SK-MEL-5 (cell line): Measurements from ENCODE around the gene CLSTN2. TPM values are rescaled to one million over a fixed set of nuclear protein-coding genes. Genes with fewer than 3 reads are reported as not detected.

Source experiments
- DNase-seq: peaks from one replicate; pipeline ENCODE4 v3.0.0-alpha.2; 2016; ENCODE audit warnings: low read depth, low spot score
- in situ Hi-C: cut with HindIII; loops from 2 replicates; pipeline ENCODE4 v1.10.0; 2016; ENCODE audit warnings: low sequenced_read_pairs, high pct_unique_total_duplicates, low pct_unique_long_range_greater_than_20kb
- total RNA-seq: library from RNA; depleted of rRNA; stranded (reverse); fragments of >200 nt; shearing (Covaris generic); gene quantifications from 2 replicates; pipeline ENCODE4 v1.2.3, GENCODE V29; 2014

The CLSTN2 gene
- total RNA-seq, 1 experiment from 2014 or later = not detected

DNA sequence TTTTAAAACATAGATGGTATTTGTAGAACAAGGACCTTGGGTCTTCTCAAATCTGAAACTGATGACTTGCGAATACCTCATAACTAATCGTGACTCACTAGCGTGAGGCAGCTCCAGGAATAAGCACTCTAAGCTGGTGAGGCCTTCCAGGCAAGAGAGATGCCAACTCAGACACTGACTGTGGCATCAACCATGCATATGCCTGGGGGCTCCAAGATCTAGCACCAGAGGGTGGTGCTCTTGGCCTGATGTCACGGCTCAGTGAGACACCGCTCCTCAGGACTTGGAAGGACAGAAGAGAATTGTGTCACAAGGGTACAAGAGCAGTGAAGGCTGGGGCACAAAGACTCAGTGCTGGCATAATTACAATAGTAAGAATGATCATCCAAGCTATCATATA is 617.9 kb downstream of the CLSTN2 start:
- in situ Hi-C loops = no loop called here
- DNase-seq = peak; percentile 42

DNA sequence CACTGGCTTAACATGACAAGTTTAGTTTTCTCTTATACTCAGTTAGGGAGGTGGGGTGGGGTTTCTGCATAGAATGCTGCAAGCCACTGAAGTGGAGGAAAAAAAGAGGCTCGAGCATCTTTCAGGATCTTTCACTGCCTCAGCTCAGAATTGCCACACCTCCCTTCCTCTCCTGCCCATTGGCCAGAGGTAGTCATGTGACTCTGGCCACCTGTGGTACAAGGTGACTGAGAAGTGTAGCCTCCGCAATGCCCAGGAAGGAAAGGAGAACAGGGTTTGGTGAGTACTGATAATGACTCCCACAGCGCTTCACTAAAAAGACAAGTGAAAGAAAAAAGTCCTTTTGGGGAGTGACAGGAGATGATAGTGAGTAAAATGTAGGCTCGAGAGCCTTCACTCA is 618.6 kb downstream of the CLSTN2 start:
- in situ Hi-C loops = no loop called here
- no peak for DNase-seq

DNA sequence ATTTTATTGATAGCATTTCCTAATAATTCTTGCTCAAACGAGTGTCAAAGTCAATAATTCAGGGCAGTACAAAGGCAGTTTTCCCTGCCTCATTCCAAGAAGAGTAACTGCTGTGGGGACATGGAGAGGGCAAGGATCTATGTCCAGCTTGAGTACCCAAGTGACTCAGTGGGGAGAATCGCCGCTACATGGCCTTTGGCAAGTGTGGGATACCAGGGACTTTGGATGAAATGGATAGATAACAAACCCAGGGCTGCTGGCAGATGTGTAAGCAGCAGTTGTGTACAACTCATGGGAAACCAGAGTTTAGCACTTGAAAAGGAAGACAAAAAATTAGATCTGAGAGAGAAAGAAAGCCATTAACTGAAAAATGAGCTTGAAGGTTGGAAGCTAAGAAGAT is 620.7 kb downstream of the CLSTN2 start:
- no peak for DNase-seq
- in situ Hi-C loops = no loop called here

DNA sequence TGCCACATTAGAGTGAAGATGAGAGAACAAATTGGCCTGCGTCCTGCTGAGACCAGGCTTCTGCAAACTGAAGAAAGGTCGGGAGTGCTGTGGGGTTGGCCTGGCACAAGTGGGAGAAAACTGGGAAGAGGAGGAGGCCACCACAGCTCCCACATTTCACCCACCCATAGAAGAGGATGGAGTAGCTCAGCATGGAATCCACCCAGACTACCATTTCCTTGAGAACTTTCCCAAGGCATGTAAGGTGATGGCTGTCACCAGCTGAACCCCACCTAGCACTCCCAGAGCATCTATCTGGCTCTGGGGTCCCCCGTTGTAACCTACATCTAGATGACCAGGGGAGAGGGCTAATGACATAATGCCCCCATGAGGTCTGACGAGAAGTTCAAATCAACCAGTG is 622.5 kb downstream of the CLSTN2 start:
- in situ Hi-C loops = no loop called here
- DNase-seq = no peak

DNA sequence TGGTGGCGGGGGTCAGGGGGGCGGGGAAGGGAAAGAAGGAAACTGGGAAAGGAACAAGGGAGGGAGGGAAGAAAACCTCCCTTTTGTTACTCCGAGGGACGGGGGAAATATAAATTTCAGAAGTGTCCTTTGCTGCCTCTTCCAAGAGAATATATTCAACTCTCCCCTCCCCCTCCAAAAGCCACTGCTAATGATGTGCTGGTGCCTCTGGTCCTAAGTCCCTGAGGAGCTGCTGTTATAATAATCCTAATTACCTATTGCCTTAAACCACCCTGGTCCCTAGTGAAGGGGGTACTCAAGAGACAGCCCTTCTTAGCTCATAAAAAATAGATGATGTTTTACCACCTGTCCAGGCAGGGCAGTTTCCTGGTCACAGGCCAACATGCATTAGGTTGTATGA is 624.6 kb downstream of the CLSTN2 start:
- no peak for DNase-seq
- in situ Hi-C loops = no loop called here

DNA sequence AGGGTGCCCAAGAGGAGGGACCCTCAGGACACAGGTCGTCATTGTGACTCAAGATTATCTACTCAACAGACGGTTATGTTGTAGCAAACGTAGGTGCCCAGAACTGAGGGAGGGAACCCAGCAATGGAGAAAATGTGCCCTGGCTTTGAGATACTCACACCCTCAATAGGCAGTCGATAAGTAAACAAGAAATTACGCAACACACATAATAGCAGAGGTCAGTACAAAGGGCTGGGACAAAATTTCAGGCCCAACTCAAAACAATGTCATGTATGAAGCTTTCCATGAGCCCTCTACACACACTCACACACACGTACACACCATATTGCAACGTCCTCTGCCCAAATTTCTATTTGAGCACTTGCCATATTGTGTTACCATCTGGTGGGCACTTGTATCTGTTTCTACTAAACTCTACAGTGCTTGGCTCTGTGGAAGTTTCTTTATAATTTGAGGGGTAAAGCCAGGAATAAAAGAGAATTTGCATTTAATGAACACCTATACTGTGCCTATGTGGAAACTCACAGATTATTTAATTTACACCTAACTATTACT is 628.3 kb downstream of the CLSTN2 start:
- in situ Hi-C loops = no loop called here
- DNase-seq = no peak

DNA sequence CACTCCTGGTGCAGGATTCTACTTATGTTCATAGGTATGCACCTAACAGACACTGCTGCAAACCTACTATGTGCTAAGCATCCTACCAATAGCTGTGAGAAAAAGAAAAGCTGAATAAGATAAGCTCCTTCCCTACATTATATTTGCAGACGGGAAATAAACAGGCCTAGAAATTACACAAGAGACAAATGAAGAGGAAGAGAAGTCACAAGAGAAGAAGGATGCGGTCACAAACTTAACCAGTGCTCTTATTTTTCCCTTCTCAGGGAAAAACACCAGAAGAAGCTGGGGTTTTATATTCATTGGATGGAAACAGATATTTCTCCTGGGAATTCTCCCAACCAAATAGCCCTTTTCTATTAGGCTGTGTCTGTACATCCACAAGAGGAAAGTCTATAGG is 633.1 kb downstream of the CLSTN2 start:
- in situ Hi-C loops = no loop called here
- DNase-seq = no peak

DNA sequence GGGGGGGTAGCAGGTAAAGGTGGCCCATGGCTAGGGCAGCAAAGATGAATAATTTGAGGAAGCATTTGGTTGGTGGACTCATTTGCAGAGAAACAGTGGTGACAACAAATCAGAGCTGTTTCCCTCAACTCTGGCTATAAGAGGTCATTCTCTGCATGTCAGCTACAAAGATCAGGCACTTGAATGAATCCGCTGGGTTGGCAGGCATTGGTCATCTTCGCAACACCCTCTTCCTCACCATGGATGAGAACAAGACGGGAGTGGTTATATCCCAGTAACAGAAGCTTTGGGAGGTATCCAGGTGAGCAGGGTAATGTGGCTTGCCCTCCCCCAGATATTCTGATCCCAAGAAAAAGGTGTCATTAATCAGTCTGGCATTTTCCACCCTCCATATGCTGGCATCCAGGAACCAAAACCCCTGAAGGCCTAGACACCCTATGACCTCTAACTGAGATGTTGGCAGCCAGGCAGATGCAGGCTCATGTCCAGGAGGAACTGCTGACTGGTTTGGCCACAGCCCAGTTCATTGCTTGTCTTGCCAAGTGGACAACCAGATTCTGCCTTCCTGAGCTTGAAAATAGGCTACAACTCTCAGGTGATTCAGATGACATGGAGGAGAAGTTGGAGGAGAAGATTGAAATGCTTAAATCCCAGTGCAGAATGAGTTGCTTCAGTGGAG is 634.0 kb downstream of the CLSTN2 start:
- in situ Hi-C loops = no loop called here
- no peak for DNase-seq

DNA sequence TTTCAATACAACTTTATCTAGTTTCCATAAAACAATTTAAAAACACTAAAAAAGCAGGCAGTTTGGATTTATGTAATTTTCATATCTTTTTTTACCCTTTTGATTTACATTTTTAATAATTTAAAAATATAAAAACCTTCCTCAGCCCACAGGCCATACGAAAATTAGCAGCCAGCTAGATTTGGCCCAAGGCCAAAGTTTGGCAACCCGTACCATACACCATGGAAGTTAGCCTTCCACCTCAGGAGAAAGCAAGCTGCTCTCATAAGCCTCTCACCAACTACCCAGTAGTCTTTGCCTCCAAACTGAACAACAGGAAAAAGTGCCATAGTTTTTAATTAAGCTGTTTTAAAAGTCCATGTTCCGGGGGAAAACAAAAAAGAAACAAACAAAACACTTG is 635.6 kb downstream of the CLSTN2 start:
- in situ Hi-C loops = no loop called here
- DNase-seq = no peak

DNA sequence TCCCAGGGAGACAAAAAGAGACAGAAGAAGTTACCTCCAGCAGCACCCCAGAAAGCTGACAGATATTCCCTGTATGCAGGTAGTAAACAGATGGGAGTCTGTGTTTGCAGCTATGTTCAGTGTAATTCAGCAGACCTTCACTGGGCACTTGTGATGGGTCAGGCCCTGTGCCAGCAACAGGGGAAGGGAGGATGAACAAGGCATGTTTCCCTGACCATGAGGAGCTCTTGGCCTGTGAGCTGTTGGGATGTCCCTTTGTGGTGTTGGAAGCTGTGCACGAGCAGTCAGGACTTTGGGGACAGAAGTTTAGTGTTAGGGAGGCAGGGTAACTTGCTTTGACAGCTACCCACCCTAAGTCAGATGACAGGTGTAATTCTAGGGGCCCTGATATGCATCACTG is 636.9 kb downstream of the CLSTN2 start:
- in situ Hi-C loops = no loop called here
- no peak for DNase-seq

DNA sequence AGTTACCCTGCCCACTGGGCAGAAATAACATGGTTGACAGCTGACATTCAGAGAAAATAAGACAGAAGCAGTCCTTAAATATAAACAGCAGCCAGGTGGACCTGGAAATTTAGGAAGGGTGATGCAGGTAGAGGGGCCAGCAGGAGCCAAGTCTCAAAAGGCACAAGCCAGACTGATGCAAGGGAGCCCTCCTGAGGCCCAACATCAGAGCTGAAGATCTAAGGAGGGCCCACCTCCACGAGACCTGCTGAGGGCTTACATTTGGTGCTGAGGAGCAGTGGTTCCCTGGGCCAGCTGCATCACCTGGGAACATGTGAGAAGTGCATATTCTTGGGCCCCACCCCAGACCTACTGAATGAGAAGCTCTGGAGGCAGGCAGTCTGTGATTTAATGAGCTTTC is 637.3 kb downstream of the CLSTN2 start:
- in situ Hi-C loops = no loop called here
- DNase-seq = no peak

DNA sequence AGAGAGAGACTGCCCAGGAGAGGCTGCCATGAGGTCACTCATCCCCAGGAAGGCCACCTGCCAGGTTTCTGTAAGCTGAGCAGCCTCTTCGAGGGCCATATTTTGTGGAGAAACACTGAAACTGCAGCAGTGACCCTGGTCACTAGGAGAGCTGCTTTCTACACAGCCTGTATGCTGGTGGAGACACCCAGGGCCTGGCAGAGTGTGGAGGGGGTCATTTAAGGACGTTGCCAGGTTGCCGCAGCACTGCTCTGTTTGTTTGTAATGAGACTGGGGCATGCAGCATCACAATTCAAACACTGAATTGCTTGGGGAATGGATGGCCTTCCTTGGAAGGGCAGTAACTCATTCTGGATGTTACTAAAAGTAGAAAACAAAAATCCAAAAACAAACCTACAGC is 638.0 kb downstream of the CLSTN2 start:
- in situ Hi-C loops = no loop called here
- no peak for DNase-seq

DNA sequence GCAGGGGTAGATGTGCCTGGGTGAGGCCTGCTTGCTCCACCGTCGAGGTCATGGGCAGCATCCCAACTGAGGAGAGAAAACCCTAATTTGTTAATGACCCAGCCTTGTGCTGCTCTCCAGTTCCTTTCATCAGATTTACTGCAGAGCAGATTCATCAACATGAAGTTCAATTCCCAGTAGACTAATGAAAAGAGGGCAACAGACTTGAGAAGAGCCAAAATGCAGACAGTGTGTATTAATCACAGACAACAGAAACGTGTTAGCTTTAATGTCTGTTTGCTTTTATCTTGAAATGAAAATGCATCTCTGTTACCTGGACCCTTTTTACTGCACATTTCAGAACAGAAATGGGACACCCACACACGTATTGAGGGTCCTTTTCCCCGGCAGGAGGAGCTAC is 639.4 kb downstream of the CLSTN2 start:
- in situ Hi-C loops = no loop called here
- no peak for DNase-seq

DNA sequence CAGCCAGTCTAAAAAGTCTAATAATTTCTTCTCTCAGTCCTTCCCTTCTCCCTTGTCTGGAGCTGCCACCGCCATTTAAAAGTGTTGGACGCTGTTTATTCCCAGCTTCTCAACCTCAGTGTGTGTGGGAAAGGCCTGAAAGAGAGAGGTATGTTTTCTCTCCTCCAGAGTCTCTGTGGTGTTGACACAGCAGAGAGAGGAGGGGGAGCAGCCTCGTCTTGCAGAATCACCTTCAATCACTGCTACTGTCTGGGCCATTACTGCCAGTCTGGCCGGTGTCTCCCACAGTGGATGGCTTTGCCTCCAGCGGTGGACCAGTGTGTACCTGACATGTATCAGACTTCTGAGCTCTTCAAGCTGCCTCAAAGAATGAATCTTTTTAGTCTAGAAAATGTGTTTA is 641.5 kb downstream of the CLSTN2 start:
- in situ Hi-C loops = no loop called here
- DNase-seq = no peak

DNA sequence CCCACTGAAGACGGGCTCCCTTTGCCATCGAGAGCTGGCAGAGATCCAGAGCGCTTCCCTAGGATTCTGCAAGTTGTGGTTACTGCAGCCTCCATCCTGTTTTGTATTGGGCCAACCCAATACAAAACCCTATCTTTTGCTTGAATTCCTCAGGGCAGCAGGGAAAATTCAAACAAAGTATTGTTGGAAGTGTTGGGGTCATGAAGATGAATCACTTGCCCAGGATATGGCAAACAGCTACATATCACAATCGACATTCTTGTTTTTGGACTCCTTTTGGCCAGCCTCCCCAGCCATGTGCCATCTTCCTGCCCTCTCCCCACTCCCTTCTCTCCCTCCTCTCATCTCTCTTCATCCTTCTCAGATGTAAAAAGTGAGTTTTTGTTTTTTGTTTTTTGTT is 642.9 kb downstream of the CLSTN2 start:
- DNase-seq = peak; percentile 51

DNA sequence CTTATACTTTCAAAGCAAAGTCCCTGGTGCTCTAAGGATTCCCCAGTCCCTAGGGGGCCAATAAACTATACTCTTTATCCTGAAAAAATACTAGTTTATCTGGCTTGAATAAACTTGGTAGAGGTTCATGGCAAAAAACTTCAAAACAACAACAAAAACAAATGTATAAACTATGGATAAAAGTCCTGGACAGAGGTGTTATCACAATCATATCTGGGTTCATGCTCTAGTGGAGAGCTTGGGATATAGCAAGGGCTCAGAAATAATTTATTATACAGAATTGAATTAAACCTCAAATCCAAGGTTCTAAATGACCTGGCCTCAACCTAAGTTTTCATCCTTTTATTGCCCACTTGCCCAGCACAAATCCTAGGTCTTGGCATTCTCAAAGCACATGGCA is 644.3 kb downstream of the CLSTN2 start:
- no peak for DNase-seq
- in situ Hi-C loops = no loop called here

More for the DNA sequence above, 642.9 kb downstream of the CLSTN2 start:
- in situ Hi-C loops = no loop called here

DNA sequence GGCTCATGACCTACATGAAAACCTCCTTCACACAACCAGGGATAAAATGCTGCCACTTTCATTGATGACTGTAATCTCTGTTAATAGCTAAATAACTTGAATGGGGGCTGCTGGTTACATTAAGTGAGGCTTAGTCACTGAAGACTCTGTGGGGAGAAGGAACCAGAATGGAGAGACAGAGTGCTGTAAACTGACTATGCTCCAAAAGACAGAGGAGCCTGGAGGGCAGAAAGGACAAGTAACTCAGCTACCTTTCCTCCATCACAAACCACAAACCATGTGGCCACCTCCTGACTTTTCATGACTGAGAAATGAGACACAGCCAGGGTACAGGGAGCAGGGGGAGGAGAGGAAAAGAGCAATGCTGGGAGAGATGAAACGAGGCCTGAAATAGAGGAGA is 645.8 kb downstream of the CLSTN2 start:
- in situ Hi-C loops = no loop called here
- peak; percentile 18 for DNase-seq

DNA sequence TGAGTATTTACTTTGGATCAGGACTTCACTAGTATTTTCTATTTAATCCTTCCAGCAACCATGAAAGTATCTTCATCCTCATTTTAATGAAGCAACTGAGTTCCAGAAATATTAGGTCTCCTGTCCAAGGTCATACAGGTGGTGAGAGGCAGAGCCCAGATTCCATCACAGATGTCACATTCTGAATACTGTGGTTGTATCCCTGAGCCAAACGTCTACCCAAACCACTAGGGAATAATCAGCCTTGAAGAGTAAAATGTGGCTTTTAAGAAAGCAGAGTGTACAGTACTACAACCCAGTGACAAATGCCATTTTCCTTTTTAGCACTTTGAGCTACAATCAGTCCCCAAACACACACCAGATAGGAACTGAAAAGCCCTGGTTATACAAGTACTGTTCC is 649.6 kb downstream of the CLSTN2 start:
- DNase-seq = no peak
- in situ Hi-C loops = no loop called here

DNA sequence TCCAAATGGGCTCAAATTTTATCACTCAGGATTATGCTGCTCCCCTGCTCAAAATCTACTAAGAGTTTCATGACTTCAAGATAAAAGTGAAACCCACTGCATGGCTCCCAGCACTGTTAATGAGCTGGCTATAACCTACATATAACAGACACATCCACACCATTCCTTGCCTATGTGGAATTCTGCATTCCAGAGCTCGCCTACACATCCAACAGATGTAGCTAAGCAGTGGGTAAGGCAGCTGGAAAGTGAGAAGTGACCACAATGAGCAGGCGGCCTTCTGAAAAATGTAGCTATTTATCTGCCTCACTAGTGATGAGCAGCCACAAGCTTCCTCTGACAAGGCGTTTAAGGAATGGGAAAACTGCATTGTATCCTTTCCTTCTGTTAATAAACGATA is 650.8 kb downstream of the CLSTN2 start:
- no peak for DNase-seq
- in situ Hi-C loops = no loop called here

DNA sequence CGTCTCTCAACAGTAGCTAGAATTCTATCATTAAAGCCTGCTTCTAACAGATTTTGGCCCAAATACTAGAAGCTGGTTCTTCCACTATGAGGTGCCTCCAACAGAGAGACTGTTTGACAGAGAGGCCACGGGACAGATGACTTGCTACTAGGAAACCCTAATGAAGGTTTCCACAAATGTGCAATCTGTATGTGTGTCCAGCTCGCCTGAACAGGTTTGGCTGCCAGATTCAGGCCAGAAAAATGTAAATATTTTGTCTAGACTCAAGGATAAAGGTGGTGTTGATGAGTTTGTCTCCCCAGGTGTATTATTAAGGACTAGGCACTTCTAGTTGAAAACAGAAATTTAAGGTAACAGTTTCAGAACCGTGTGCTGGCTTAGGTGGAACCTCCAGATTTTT is 651.3 kb downstream of the CLSTN2 start:
- DNase-seq = no peak
- in situ Hi-C loops = no loop called here
